Measurements from ENCODE around the gene ANKRD45. TPM values are rescaled to one million over a fixed set of nuclear protein-coding genes. Genes with fewer than 3 reads are reported as not detected.

The ANKRD45 gene
- total and polyA plus RNA-seq, 2 of the 8 experiments (the other 6 are each of a cell fraction or from before 2014, with no cell fraction given) = 0.41 to 2.8 TPM

DNA sequence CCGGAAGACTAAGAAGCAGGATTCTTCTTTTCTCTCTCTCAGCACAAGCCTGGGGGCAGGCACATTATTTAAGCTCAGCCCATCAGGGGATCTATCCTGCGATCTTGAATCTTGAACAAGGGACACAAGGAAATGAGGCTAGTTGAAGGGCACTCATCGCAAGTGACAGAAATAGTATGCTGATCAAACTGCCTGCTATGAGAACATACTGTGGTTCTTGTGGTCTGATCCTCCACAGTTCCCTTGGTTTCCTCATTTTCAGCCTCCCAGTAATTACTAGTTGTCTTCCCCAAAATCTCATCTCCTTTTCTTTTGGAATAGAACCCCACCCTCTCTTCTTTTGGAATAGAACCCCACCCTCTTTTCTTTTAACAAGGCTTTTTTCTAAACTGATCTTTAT lies 6.5 kb downstream of the ANKRD45 start (continued):
- TF ChIP-seq, protein P1, sequence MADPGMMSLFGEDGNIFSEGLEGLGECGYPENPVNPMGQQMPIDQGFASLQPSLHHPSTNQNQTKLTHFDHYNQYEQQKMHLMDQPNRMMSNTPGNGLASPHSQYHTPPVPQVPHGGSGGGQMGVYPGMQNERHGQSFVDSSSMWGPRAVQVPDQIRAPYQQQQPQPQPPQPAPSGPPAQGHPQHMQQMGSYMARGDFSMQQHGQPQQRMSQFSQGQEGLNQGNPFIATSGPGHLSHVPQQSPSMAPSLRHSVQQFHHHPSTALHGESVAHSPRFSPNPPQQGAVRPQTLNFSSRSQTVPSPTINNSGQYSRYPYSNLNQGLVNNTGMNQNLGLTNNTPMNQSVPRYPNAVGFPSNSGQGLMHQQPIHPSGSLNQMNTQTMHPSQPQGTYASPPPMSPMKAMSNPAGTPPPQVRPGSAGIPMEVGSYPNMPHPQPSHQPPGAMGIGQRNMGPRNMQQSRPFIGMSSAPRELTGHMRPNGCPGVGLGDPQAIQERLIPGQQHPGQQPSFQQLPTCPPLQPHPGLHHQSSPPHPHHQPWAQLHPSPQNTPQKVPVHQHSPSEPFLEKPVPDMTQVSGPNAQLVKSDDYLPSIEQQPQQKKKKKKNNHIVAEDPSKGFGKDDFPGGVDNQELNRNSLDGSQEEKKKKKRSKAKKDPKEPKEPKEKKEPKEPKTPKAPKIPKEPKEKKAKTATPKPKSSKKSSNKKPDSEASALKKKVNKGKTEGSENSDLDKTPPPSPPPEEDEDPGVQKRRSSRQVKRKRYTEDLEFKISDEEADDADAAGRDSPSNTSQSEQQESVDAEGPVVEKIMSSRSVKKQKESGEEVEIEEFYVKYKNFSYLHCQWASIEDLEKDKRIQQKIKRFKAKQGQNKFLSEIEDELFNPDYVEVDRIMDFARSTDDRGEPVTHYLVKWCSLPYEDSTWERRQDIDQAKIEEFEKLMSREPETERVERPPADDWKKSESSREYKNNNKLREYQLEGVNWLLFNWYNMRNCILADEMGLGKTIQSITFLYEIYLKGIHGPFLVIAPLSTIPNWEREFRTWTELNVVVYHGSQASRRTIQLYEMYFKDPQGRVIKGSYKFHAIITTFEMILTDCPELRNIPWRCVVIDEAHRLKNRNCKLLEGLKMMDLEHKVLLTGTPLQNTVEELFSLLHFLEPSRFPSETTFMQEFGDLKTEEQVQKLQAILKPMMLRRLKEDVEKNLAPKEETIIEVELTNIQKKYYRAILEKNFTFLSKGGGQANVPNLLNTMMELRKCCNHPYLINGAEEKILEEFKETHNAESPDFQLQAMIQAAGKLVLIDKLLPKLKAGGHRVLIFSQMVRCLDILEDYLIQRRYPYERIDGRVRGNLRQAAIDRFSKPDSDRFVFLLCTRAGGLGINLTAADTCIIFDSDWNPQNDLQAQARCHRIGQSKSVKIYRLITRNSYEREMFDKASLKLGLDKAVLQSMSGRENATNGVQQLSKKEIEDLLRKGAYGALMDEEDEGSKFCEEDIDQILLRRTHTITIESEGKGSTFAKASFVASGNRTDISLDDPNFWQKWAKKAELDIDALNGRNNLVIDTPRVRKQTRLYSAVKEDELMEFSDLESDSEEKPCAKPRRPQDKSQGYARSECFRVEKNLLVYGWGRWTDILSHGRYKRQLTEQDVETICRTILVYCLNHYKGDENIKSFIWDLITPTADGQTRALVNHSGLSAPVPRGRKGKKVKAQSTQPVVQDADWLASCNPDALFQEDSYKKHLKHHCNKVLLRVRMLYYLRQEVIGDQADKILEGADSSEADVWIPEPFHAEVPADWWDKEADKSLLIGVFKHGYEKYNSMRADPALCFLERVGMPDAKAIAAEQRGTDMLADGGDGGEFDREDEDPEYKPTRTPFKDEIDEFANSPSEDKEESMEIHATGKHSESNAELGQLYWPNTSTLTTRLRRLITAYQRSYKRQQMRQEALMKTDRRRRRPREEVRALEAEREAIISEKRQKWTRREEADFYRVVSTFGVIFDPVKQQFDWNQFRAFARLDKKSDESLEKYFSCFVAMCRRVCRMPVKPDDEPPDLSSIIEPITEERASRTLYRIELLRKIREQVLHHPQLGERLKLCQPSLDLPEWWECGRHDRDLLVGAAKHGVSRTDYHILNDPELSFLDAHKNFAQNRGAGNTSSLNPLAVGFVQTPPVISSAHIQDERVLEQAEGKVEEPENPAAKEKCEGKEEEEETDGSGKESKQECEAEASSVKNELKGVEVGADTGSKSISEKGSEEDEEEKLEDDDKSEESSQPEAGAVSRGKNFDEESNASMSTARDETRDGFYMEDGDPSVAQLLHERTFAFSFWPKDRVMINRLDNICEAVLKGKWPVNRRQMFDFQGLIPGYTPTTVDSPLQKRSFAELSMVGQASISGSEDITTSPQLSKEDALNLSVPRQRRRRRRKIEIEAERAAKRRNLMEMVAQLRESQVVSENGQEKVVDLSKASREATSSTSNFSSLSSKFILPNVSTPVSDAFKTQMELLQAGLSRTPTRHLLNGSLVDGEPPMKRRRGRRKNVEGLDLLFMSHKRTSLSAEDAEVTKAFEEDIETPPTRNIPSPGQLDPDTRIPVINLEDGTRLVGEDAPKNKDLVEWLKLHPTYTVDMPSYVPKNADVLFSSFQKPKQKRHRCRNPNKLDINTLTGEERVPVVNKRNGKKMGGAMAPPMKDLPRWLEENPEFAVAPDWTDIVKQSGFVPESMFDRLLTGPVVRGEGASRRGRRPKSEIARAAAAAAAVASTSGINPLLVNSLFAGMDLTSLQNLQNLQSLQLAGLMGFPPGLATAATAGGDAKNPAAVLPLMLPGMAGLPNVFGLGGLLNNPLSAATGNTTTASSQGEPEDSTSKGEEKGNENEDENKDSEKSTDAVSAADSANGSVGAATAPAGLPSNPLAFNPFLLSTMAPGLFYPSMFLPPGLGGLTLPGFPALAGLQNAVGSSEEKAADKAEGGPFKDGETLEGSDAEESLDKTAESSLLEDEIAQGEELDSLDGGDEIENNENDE (IDR thresholded peaks at IDR 0.05; ENCODE audit: insufficient replicate concordance, low read length) = no peak
- TF ChIP-seq NRF1 (IDR thresholded peaks at IDR 0.05; ENCODE audit: low read depth, low read length) (no peak), POLR2AphosphoS5 (IDR thresholded peaks at IDR 0.05; ENCODE audit: low read depth, low read length) (no peak)
